Karpas-422 (cell line): ENCODE results near the gene SEMA5A. TPM values are rescaled to one million over a fixed set of nuclear protein-coding genes. Genes with fewer than 3 reads are reported as not detected.
"Not testable (repeated sequence)": the region's sequence is repeated elsewhere in the genome, so short reads cannot be mapped to it uniquely, and the experiment has no call there.

Experiments used
- DNase-seq: peaks from one replicate; pipeline ENCODE4 v3.0.0-alpha.2; 2015
- H2AFZ ChIP-seq: fragments of 200-600 bp; sonication (generic); 2 replicates; pipeline ENCODE4 v1.6.1; 2014; ENCODE audit warnings: antibody characterized with exemption, low read length, mixed read lengths
- H3K27ac ChIP-seq: fragments of 200-600 bp; sonication (generic); 2 replicates; pipeline ENCODE4 v1.5.1; 2014; ENCODE audit warnings: mild to moderate bottlenecking, low read length, moderate library complexity
- H3K27me3 ChIP-seq: fragments of 200-600 bp; sonication (generic); 2 replicates; pipeline ENCODE4 v1.6.1; 2014; ENCODE audit warnings: low read length, mixed read lengths
- H3K36me3 ChIP-seq: fragments of 200-600 bp; sonication (generic); 2 replicates; pipeline ENCODE4 v1.6.1; 2014; ENCODE audit warnings: low read length, mixed read lengths; ENCODE audit not compliant: insufficient read depth
- H3K4me1 ChIP-seq: fragments of 200-600 bp; sonication (generic); 2 replicates; pipeline ENCODE4 v1.6.1; 2014; ENCODE audit warnings: mild to moderate bottlenecking, low read length, mixed read lengths
- H3K4me2 ChIP-seq: fragments of 200-600 bp; sonication (generic); 2 replicates; pipeline ENCODE4 v1.6.1; 2014; ENCODE audit warnings: low read length, low read depth, mild to moderate bottlenecking; ENCODE audit not compliant: poor library complexity, severe bottlenecking
- H3K4me3 ChIP-seq: fragments of 200-600 bp; sonication (generic); 2 replicates; pipeline ENCODE4 v1.5.1; 2014; ENCODE audit warnings: mild to moderate bottlenecking, antibody characterized with exemption, low read length, mixed read lengths
- H3K79me2 ChIP-seq: fragments of 200-600 bp; sonication (generic); 2 replicates; pipeline ENCODE4 v1.6.1; 2014; ENCODE audit warnings: mild to moderate bottlenecking, low read length, mixed read lengths
- H3K9ac ChIP-seq: fragments of 200-600 bp; sonication (generic); 2 replicates; pipeline ENCODE4 v1.6.0; 2014; ENCODE audit warnings: low read length
- H3K9me2 ChIP-seq: fragments of 200-600 bp; sonication (generic), shearing (Covaris generic); replicated peaks from 2 replicates; pipeline ENCODE4 v1.6.0; 2014; ENCODE audit warnings: mild to moderate bottlenecking, low read length, moderate library complexity; ENCODE audit not compliant: insufficient read depth
- H3K9me3 ChIP-seq: fragments of 300-700, 200-600 bp; sonication (generic); 2 replicates; pipeline ENCODE4 v1.6.1; 2014; ENCODE audit warnings: low read length, mixed read lengths
- H4K20me1 ChIP-seq: fragments of 200-600 bp; sonication (generic); 2 replicates; pipeline ENCODE4 v1.6.1; 2014; ENCODE audit warnings: mild to moderate bottlenecking, antibody characterized with exemption, low read length, low read depth; ENCODE audit not compliant: insufficient read depth
- total RNA-seq: library from RNA; depleted of rRNA; stranded (reverse); fragments of >200 nt; shearing (Covaris generic); gene quantifications from 2 replicates; pipeline ENCODE4 v1.2.3, GENCODE V29; 2014; ENCODE audit warnings: low replicate concordance

The SEMA5A gene
- total RNA-seq, 1 experiment from 2014 or later, result not detected

DNA sequence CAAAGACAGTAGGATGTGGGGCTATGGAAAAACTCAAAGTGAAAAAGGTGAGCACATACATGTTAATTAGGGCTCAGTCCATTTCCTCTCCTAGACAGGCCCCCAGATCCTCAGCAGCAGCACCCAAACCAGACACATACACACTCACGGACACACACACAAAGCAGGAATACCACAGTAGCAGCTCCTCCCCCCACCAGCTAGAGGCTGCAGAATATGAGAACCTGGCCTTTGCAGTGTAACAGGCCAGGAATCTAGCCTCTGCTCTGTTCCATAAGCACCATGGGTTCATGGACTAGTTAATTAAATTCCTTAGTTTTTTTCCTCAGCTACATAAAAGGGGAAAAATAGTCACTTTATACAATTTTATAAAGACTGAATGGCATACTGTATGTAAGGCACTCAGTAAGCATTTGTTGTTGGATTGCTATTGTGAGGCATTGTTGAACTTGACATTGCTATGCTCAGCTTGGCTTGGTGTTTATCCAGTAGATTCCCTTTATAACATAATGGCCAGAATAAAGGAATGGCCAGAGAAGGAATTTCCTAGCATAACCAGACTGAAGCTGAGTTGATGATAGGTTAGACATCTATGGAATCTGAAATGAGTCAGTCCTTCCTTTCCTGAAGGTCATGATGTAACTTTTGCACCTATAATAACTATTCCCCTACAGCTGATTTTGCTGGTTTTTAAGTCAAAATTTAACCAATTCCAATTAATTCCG is 186.8 kb downstream of the SEMA5A start:
- H3K27me3 ChIP-seq, result no peaks in the 10 kb centered on the region
- H3K4me2 ChIP-seq, result no peak overlapping the region
- no peak for DNase-seq
- H3K9me3 ChIP-seq, result no peaks in the 10 kb centered on the region
- H3K79me2 ChIP-seq, result no peaks in the 10 kb centered on the region
- H2AFZ ChIP-seq, result no peak overlapping the region
- H3K27ac ChIP-seq, result no peak overlapping the region
- no peak overlapping the region for H3K4me3 ChIP-seq
- H3K36me3 ChIP-seq, result no peaks in the 10 kb centered on the region
- no peaks in the 10 kb centered on the region for H4K20me1 ChIP-seq
- no peaks in the 10 kb centered on the region for H3K9me2 ChIP-seq
- H3K9ac ChIP-seq, result no peak overlapping the region
- H3K4me1 ChIP-seq, result no peaks in the 10 kb centered on the region

GRCh38 chr5:9356351-9356825 is 189.5 kb downstream of the SEMA5A start:
- Histone ChIP-seq H4K20me1 (no peaks in the 10 kb centered on the region), H3K27ac (no peak overlapping the region), H2AFZ (no peak overlapping the region), H3K36me3 (no peaks in the 10 kb centered on the region), H3K79me2 (no peaks in the 10 kb centered on the region), H3K9me3 (no peaks in the 10 kb centered on the region), H3K9me2 (no peaks in the 10 kb centered on the region), H3K4me1 (no peaks in the 10 kb centered on the region), H3K4me2 (no peak overlapping the region), H3K27me3 (no peaks in the 10 kb centered on the region), H3K9ac (no peak overlapping the region), H3K4me3 (no peak overlapping the region)
- DNase-seq, result no peak

DNA sequence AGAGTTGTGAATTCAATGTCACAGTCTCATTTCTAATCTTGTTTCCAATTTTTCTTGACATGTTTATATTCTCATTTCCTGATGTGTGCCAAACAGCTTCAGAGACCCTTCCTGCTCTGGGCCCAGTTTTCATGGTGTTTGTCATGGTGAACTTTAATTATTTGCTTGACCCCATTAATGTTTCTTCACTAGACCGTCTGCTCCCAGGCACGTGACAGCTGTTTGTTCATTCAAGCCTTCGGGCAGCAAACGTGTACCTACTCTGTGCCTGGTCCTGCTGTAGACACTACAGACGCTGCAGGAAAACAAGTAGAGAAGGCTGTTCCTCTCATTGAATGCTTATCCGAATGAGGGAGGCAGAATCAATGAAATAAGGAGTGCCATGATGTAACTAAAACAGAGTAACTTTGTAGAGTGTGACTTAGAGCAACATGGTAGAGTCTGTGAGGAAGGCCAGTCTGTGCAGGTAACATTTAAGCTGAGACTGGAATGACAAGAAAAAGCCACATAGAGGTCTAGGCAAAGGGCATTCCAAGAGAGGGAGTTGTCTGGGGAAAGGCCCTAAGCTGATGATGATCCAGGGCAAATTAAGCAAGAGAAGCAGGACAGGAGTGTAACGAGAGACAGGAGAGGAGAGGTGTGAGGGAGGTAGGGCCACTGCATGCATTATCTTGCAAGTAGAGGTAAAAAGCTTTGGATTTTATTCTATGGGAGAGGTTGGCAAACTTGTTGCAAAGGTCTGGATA is 191.4 kb downstream of the SEMA5A start:
- H3K4me2 ChIP-seq, result no peak overlapping the region
- H3K79me2 ChIP-seq, result no peaks in the 10 kb centered on the region
- no peaks in the 10 kb centered on the region for H4K20me1 ChIP-seq
- H3K27me3 ChIP-seq, result no peaks in the 10 kb centered on the region
- no peaks in the 10 kb centered on the region for H3K9me3 ChIP-seq
- H3K4me1 ChIP-seq, result no peaks in the 10 kb centered on the region
- H3K27ac ChIP-seq, result no peak overlapping the region
- no peak overlapping the region for H2AFZ ChIP-seq
- H3K9me2 ChIP-seq, result no peaks in the 10 kb centered on the region
- no peaks in the 10 kb centered on the region for H3K36me3 ChIP-seq
- no peak overlapping the region for H3K4me3 ChIP-seq
- DNase-seq, result no peak
- H3K9ac ChIP-seq, result no peak overlapping the region

DNA sequence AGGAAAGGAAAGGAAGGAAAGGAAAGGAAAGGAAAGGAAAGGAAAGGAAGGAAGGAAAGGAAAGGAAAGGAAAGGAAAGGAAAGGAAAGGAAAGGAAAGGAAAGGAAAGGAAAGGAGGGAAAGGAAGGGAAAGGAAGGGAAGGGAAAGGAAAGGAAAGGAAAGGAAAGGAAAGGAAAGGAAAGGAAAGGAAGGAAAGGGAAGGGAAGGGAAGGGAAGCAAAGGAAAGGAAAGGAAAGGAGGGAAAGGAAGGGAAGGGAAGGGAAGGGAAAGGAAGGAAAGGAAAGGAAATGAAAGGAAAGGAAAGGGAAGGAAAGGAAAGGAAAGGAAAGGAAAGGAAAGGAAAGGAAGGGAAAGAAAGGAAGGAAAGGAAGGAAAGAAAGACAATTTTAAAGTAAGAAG is 192.8 kb downstream of the SEMA5A start:
- H3K36me3 ChIP-seq, H3K4me1 ChIP-seq, H3K79me2 ChIP-seq, H2AFZ ChIP-seq, H3K9me2 ChIP-seq, H3K9me3 ChIP-seq, DNase-seq, H4K20me1 ChIP-seq, H3K4me3 ChIP-seq, H3K27ac ChIP-seq, H3K4me2 ChIP-seq, H3K27me3 ChIP-seq, H3K9ac ChIP-seq: not testable (repeated sequence)

- Histone ChIP-seq H3K27me3 (no peaks in the 10 kb centered on the region), H3K4me3 (no peak overlapping the region), H3K79me2 (no peaks in the 10 kb centered on the region), H3K4me2 (no peak overlapping the region), H4K20me1 (no peaks in the 10 kb centered on the region), H3K27ac (no peak overlapping the region), H3K9ac (no peak overlapping the region), H3K9me3 (0 out of 2 replicates have a peak, but pooled peaks cover 5% of the 10 kb centered on the region), H3K4me1 (no peaks in the 10 kb centered on the region), H3K36me3 (no peaks in the 10 kb centered on the region), H3K9me2 (no peaks in the 10 kb centered on the region), H2AFZ (no peak overlapping the region)
- no peak for DNase-seq
Measured at GRCh38 chr5:9351546-9351945, 194.3 kb downstream of the SEMA5A start.

DNA sequence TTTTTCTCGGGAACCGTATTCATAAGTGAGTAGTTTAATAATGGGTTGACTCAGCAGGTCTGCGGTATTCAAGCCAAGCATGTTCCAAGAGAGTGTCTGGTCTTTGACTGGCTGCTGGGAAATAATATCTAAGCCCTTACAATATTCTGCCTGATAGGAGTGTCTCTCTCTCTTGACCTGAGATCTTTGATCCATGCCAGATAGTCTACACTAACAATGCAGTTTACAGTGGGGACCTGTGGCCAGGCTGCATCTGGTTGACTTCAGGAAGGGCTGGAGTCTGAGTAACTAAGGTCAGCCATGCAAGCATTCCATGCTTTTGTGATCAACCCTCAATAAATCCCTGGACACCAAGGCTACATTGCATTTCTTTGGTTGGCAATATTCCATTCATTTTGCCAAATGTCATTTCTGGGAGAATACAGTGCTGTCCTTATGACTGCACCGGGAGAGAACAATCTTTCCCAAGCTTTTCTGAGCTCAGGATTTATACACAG is 195.5 kb downstream of the SEMA5A start:
- Histone ChIP-seq H2AFZ (no peak overlapping the region), H3K9me2 (no peaks in the 10 kb centered on the region), H3K9ac (no peak overlapping the region), H3K4me1 (no peaks in the 10 kb centered on the region), H3K4me2 (no peak overlapping the region), H3K27me3 (no peaks in the 10 kb centered on the region), H3K9me3 (0 out of 2 replicates have a peak, but pooled peaks cover 5% of the 10 kb centered on the region), H4K20me1 (no peaks in the 10 kb centered on the region), H3K79me2 (no peaks in the 10 kb centered on the region), H3K27ac (no peak overlapping the region), H3K36me3 (no peaks in the 10 kb centered on the region), H3K4me3 (no peak overlapping the region)
- DNase-seq, result no peak

DNA sequence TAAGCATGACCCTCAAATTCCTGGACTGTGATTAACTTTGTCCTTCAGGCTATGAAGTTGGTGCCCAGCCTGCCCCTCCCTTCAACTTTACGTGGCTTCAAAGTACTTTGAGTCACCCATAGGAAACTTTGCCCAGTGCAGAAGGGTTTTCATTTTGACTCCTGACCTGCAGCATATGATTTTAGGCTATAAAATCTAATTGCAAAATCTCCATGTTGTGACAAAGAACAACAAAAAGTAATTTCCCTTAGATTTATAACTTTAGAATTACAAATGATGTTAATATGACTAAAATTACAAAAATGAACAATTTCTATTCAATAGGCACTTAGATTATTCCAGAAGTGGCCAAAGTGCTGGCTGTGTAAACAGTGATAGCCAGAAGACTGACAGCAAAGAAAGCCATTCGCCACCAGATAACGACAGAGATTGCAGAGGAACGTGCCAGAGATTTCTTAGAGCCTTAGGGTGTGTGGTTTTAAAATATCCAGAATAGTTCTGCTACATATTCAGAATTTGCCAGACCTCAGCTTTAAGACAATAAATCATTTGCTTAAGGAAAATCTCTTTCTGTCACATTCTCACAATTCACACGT is 197.4 kb downstream of the SEMA5A start:
- Histone ChIP-seq H3K9me3 (0 out of 2 replicates have a peak, but pooled peaks cover 5% of the 10 kb centered on the region), H3K27ac (no peak overlapping the region), H3K79me2 (no peaks in the 10 kb centered on the region), H3K4me3 (no peak overlapping the region), H4K20me1 (no peaks in the 10 kb centered on the region), H3K9me2 (no peaks in the 10 kb centered on the region), H3K27me3 (no peaks in the 10 kb centered on the region), H3K4me1 (no peaks in the 10 kb centered on the region), H3K9ac (no peak overlapping the region), H3K36me3 (no peaks in the 10 kb centered on the region), H3K4me2 (no peak overlapping the region), H2AFZ (no peak overlapping the region)
- no peak for DNase-seq
